GM21786 (cell line): ENCODE data around the gene REPS1.

Source experiments
- ATAC-seq: cut with Tn5 transposase; IDR thresholded peaks from one replicate; pipeline ENCODE4 v1.9.1; 2021; ENCODE audit not compliant: unreplicated experiment

The REPS1 gene

GRCh38 chr6:138862456-138862855 is 125.6 kb downstream of the REPS1 start:
- ATAC-seq: no peak

- no peak for ATAC-seq
Measured at GRCh38 chr6:138857775-138858174, 130.3 kb downstream of the REPS1 start.

GRCh38 chr6:138856654-138857053 is 131.4 kb downstream of the REPS1 start:
- no peak for ATAC-seq
